ENCODE results near the gene USP17L21.
"Not testable (repeated sequence)": the region's sequence is repeated elsewhere in the genome, so short reads cannot be mapped to it uniquely, and the experiment has no call there.

The USP17L21 gene

GRCh38 chr4:9262572-9262971, at the start of gene USP17L21:
TSS of gene USP17L21 (plus strand) at chr4:9262872. CDS start at chr4:9262872, 0 bp downstream.
- not testable (repeated sequence) for DNase-seq

- not testable (repeated sequence) for DNase-seq
These were observed 48.0 kb upstream of the USP17L21 start for GRCh38 chr4:9214701-9215100.

- not testable (repeated sequence) for DNase-seq
These were observed 47.6 kb upstream of the USP17L21 start, which contains the start of gene USP17L11 for GRCh38 chr4:9215105-9215504. TSS of gene USP17L11 (plus strand) at chr4:9215405. CDS start at chr4:9215405, 0 bp downstream.

GRCh38 chr4:9219852-9220251, 42.8 kb upstream of the USP17L21 start, which contains the start of gene USP17L12:
TSS of gene USP17L12 (plus strand) at chr4:9220152. CDS start at chr4:9220152, 0 bp downstream.
- not testable (repeated sequence) for DNase-seq

- DNase-seq: not testable (repeated sequence)
These were observed 38.1 kb upstream of the USP17L21 start, which contains the start of gene USP17L13 for GRCh38 chr4:9224596-9224995. TSS of gene USP17L13 (plus strand) at chr4:9224896. CDS start at chr4:9224896, 0 bp downstream.

GRCh38 chr4:9230249-9230648, 32.4 kb upstream of the USP17L21 start:
- DNase-seq: not testable (repeated sequence)

GRCh38 chr4:9234085-9234484, 28.6 kb upstream of the USP17L21 start, which contains the start of gene USP17L15:
TSS of gene USP17L15 (plus strand) at chr4:9234385. CDS start at chr4:9234385, 0 bp downstream.
- not testable (repeated sequence) for DNase-seq

GRCh38 chr4:9238461-9238860, 24.2 kb upstream of the USP17L21 start:
- not testable (repeated sequence) for DNase-seq

GRCh38 chr4:9243579-9243978, 19.1 kb upstream of the USP17L21 start, which contains the start of gene USP17L17:
TSS of gene USP17L17 (plus strand) at chr4:9243879. CDS start at chr4:9243879, 0 bp downstream.
- DNase-seq: not testable (repeated sequence)

- DNase-seq: not testable (repeated sequence)
These were observed 14.6 kb upstream of the USP17L21 start, which contains the start of gene USP17L18 for GRCh38 chr4:9247953-9248680. TSS of gene USP17L18 (plus strand) at chr4:9248630. CDS start at chr4:9248630, 0 bp downstream.

GRCh38 chr4:9253078-9253477, 9.6 kb upstream of the USP17L21 start, which contains the start of gene USP17L19:
TSS of gene USP17L19 (plus strand) at chr4:9253378. CDS start at chr4:9253378, 0 bp downstream.
- DNase-seq: not testable (repeated sequence)

- DNase-seq: not testable (repeated sequence)
These were observed 4.8 kb upstream of the USP17L21 start, which contains the start of gene USP17L20 for GRCh38 chr4:9257824-9258223. TSS of gene USP17L20 (plus strand) at chr4:9258124. CDS start at chr4:9258124, 0 bp downstream.

GRCh38 chr4:9267319-9267718, 4.6 kb downstream of the USP17L21 start, which contains the start of gene USP17L22:
TSS of gene USP17L22 (plus strand) at chr4:9267619. CDS start at chr4:9267619, 0 bp downstream.
- DNase-seq: not testable (repeated sequence)

- not testable (repeated sequence) for DNase-seq
These were observed 9.0 kb downstream of the USP17L21 start for GRCh38 chr4:9271719-9272118.

Measured in cerebellar nuclear complex (tissue), 1 donor.